Right lobe of liver (tissue), 4 donors: Measurements from ENCODE around the gene ALDH4A1.

Experiments
- CTCF ChIP-seq, 4 donors: fragments of 200-600 bp in 3 of 4; fragments of 450-650 bp in 1 of 4; IDR thresholded peaks; one replicate each; pipeline versions ENCODE4 v1.5.1 to v1.8.0; 2016 to 2022; ENCODE audit warnings: antibody characterized with exemption in 4 of 4, mild to moderate bottlenecking in 2 of 4
- POLR2A ChIP-seq: fragments of 450-650 bp; IDR thresholded peaks from one replicate; pipeline ENCODE4 v1.6.1; 2017; ENCODE audit warnings: antibody characterized with exemption, mild to moderate bottlenecking
- donor health status: DM: no; HTN: no; CAD: no.
- donor health status: DM: no; HTN: no; CAD: no.
- donor health status: DM: no; HTN: yes; CAD: no.

DNA sequence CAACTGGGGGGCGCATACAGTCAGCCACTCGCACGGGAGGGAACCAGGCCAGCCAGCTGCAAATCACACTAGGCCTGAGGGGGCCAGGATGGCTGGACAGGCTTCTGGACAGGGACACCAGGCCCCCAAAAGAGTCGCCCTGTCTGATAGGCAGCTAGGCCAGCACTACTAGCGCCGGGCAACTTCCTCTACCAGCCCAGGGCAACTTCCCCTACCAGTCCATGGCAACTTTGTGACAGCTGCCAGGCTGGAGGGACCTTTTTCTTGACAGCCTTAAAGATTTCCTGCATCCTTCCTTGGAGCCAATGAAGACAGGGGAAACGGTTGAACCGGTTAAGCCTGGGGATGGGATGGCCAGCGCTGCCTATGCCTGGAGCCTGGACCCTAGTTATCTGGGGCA lies 49.1 kb upstream of the ALDH4A1 start:
- TF ChIP-seq CTCF (IDR thresholded peaks at IDR 0.05) (no peak), POLR2A (no peak)
